Measurements from ENCODE around the gene CLUH. TPM values are rescaled to one million over a fixed set of nuclear protein-coding genes. Genes with fewer than 3 reads are reported as not detected.

CLUH gene
- total RNA-seq, 1 experiment from 2014 or later, result 175 TPM

DNA sequence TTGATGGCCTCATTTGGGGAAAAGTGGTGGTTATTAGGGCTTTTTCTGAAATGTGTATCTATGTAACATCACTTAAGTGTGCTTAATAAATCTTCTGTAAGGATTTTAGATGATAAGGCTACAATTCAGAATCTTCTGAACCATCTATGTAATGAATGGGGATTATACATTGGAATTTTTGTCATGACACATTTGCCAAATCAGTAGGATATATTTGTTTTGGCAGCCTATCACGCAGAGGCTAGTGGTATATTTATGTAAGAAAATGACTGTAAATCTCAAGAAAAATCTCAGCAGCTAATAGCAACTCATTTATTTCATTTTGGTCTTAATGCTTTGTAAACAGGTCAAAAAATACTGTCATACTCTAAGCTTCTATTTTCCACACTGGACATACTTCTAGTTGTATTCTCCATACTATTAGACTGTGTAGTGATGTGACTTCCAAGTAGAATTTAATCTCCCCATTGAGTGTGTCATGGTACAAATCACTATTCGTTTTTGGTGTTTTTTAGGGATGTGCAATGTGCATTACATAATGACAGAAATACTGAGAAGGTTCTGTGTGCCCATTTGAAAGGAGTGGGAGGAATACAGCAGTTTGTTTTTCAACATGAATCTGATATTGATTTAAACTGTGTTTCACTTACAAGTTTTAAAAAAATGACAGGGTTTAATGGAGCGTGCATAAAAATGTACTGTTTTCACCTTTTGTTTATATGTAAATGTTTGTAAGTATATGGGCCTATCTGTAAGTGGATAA, 29.2 kb downstream of the CLUH start:
- DNase-seq (ENCODE audit: low read depth, low spot score), result no peak
- Histone ChIP-seq H3K79me2 (ENCODE audit: insufficient read depth, low read length) (no peaks in the 10 kb centered on the region), H3K9me2 (ENCODE audit: insufficient read depth) (no peaks in the 10 kb centered on the region), H3K4me2 (ENCODE audit: low read length) (no peak overlapping the region), H3K9me3 (ENCODE audit: control insufficient read depth in 1 of 2, insufficient read depth in 1 of 2, low read depth in 1 of 2, low read length in 2 of 2) (no peaks in the 10 kb centered on the region), H3K4me3 (replicated peaks in 1 of 2; ENCODE audit: low read depth in 1 of 2, low read length in 2 of 2) (no peak overlapping the region), H3K27me3 (ENCODE audit: insufficient read depth, low read length) (no peaks in the 10 kb centered on the region), H3K36me3 (ENCODE audit: control insufficient read depth in 1 of 2, insufficient read depth in 2 of 2, low read length in 2 of 2) (peaks cover 30 to 31% of the 10 kb centered on the region in 2 experiments), H3K4me1 (ENCODE audit: control insufficient read depth in 1 of 2, insufficient read depth in 2 of 2, low read length in 2 of 2) (no peaks in the 10 kb centered on the region), H4K20me1 (ENCODE audit: insufficient read depth) (peaks cover 6% of the 10 kb centered on the region), H3K27ac (ENCODE audit: low read depth, low read length) (no peak overlapping the region), H2AFZ (ENCODE audit: low read depth, low read length, poor library complexity, severe bottlenecking) (no peak overlapping the region), H3K9ac (ENCODE audit: low read length) (no peak overlapping the region)
- ChIA-PET CTCF (no interaction called here), POLR2A (no interaction called here), RAD21 (ENCODE audit: low non-redundant PET in 1 of 2, low total read pairs in 2 of 2, uncharacterized antibody in 2 of 2, unreplicated experiment in 2 of 2) (no interaction called here)
- ATAC-seq, result no peak
- intact Hi-C loops (cut with micrococcal nuclease), result no loop called here
- TF ChIP-seq CBX3 (IDR thresholded peaks at IDR 0.05; ENCODE audit: low read depth) (no peak), EZH2phosphoT487 (IDR thresholded peaks at IDR 0.05; ENCODE audit: borderline replicate concordance) (no peak), TCF7L2 (IDR thresholded peaks at IDR 0.05; ENCODE audit: borderline replicate concordance, extremely low read depth, insufficient read depth, insufficient read length) (no peak), POLR2AphosphoS5 (IDR thresholded peaks at IDR 0.05; ENCODE audit: low read depth, low read length) (no peak), JUND (IDR thresholded peaks at IDR 0.05) (no peak), YY1 (IDR thresholded peaks at IDR 0.05; ENCODE audit: extremely low read depth, insufficient replicate concordance, low read depth, low read length) (no peak), ELF1 (IDR thresholded peaks at IDR 0.05; ENCODE audit: borderline replicate concordance, low read depth) (no peak), POLR2A (IDR thresholded peaks at IDR 0.05; ENCODE audit: borderline replicate concordance, extremely low read depth, insufficient read depth, insufficient read length) (no peak)
- TF ChIP-seq, protein P1, sequence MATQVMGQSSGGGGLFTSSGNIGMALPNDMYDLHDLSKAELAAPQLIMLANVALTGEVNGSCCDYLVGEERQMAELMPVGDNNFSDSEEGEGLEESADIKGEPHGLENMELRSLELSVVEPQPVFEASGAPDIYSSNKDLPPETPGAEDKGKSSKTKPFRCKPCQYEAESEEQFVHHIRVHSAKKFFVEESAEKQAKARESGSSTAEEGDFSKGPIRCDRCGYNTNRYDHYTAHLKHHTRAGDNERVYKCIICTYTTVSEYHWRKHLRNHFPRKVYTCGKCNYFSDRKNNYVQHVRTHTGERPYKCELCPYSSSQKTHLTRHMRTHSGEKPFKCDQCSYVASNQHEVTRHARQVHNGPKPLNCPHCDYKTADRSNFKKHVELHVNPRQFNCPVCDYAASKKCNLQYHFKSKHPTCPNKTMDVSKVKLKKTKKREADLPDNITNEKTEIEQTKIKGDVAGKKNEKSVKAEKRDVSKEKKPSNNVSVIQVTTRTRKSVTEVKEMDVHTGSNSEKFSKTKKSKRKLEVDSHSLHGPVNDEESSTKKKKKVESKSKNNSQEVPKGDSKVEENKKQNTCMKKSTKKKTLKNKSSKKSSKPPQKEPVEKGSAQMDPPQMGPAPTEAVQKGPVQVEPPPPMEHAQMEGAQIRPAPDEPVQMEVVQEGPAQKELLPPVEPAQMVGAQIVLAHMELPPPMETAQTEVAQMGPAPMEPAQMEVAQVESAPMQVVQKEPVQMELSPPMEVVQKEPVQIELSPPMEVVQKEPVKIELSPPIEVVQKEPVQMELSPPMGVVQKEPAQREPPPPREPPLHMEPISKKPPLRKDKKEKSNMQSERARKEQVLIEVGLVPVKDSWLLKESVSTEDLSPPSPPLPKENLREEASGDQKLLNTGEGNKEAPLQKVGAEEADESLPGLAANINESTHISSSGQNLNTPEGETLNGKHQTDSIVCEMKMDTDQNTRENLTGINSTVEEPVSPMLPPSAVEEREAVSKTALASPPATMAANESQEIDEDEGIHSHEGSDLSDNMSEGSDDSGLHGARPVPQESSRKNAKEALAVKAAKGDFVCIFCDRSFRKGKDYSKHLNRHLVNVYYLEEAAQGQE (IDR thresholded peaks at IDR 0.05; ENCODE audit: low read depth), result no peak
- TSS peak; percentile 5 for BruUV-seq (replicated peaks)

All from HCT116 (cell line).